ENCODE data around the gene ARAP1. TPM values are rescaled to one million over a fixed set of nuclear protein-coding genes. Genes with fewer than 3 reads are reported as not detected.

ARAP1 gene
- polyA plus RNA-seq, 1 donor (not counting 4 experiments of a cell fraction or from before 2014, with no cell fraction given) = 32.8 TPM

- no peak overlapping the region for H2AFZ ChIP-seq (ENCODE audit: control insufficient read depth, low read length)
- peaks cover 57% of the 10 kb centered on the region for H3K4me1 ChIP-seq (ENCODE audit: control insufficient read depth, extremely low read depth, insufficient read depth, low read length)
- no peak for TF ChIP-seq EZH2 (IDR thresholded peaks at IDR 0.05; ENCODE audit: low read length)
- no peak for TF ChIP-seq CTCF (optimal IDR thresholded peaks at IDR 0.05 in 1 of 3, IDR thresholded peaks at IDR 0.05 in 1 of 3, conservative IDR thresholded peaks at IDR 0.05 in 1 of 3; ENCODE audit: extremely low read depth in 1 of 3, insufficient read depth in 2 of 3, low read length in 3 of 3)
- H3K9ac ChIP-seq (ENCODE audit: control insufficient read depth, extremely low read depth, insufficient read depth, low read length) = peak overlapping the region; percentile 89
- dilution Hi-C loops (cut with MboI; ENCODE audit: extremely low pct_ligation_motif_present, low sequenced_read_pairs) = no loop called here
- H3K9me3 ChIP-seq (ENCODE audit: control insufficient read depth, low read depth, low read length) = no peaks in the 10 kb centered on the region
- peak overlapping the region; percentile 93 for H3K27ac ChIP-seq (ENCODE audit: control insufficient read depth, insufficient read depth, low read length)
- H3K4me3 ChIP-seq (ENCODE audit: control insufficient read depth in 2 of 3, extremely low read depth in 1 of 3, insufficient read depth in 2 of 3, low read depth in 1 of 3, low read length in 3 of 3) = peak overlapping the region; percentile 51 to 79 (median 79)
- peaks cover 14 to 25% of the 10 kb centered on the region in 2 experiments for H3K36me3 ChIP-seq (ENCODE audit: control insufficient read depth in 2 of 2, extremely low read depth in 1 of 2, insufficient read depth in 2 of 2, low read length in 2 of 2)
- no peaks in the 10 kb centered on the region for H3K27me3 ChIP-seq (ENCODE audit: control insufficient read depth, extremely low read depth, insufficient read depth, low read length)
- FAIRE-seq (no peak), DNase-seq (ENCODE audit: low read depth, low spot score) (no peak)
- H3K79me2 ChIP-seq (ENCODE audit: control insufficient read depth, insufficient read depth, low read length) = peaks cover 71% of the 10 kb centered on the region
- H4K20me1 ChIP-seq (ENCODE audit: control insufficient read depth, extremely low read depth, insufficient read depth, low read length) = peaks cover 4% of the 10 kb centered on the region
- H3K4me2 ChIP-seq (ENCODE audit: control insufficient read depth, extremely low read depth, insufficient read depth, low read depth, low read length) = peak overlapping the region; percentile 99
- peaks cover 7% of the 10 kb centered on the region for H3K9me1 ChIP-seq (ENCODE audit: control insufficient read depth, extremely low read depth, insufficient read depth, low read length)
Observed at GRCh38 chr11:72721276-72721675, 30.9 kb downstream of the ARAP1 start.

- Histone ChIP-seq H3K79me2 (ENCODE audit: control insufficient read depth, insufficient read depth, low read length) (peaks cover 73% of the 10 kb centered on the region), H3K9me1 (ENCODE audit: control insufficient read depth, extremely low read depth, insufficient read depth, low read length) (peaks cover 7% of the 10 kb centered on the region), H3K4me2 (ENCODE audit: control insufficient read depth, extremely low read depth, insufficient read depth, low read depth, low read length) (peak overlapping the region; percentile 99), H3K9me3 (ENCODE audit: control insufficient read depth, low read depth, low read length) (no peaks in the 10 kb centered on the region), H3K9ac (ENCODE audit: control insufficient read depth, extremely low read depth, insufficient read depth, low read length) (peak overlapping the region; percentile 89), H3K27ac (ENCODE audit: control insufficient read depth, insufficient read depth, low read length) (peak overlapping the region; percentile 93), H3K4me1 (ENCODE audit: control insufficient read depth, extremely low read depth, insufficient read depth, low read length) (peaks cover 59% of the 10 kb centered on the region), H3K27me3 (ENCODE audit: control insufficient read depth, extremely low read depth, insufficient read depth, low read length) (no peaks in the 10 kb centered on the region), H3K36me3 (ENCODE audit: control insufficient read depth in 2 of 2, extremely low read depth in 1 of 2, insufficient read depth in 2 of 2, low read length in 2 of 2) (peaks cover 12 to 25% of the 10 kb centered on the region in 2 experiments), H3K4me3 (ENCODE audit: control insufficient read depth in 2 of 3, extremely low read depth in 1 of 3, insufficient read depth in 2 of 3, low read depth in 1 of 3, low read length in 3 of 3) (peak overlapping the region; percentile 51 to 79 (median 79)), H4K20me1 (ENCODE audit: control insufficient read depth, extremely low read depth, insufficient read depth, low read length) (peaks cover 4% of the 10 kb centered on the region), H2AFZ (ENCODE audit: control insufficient read depth, low read length) (no peak overlapping the region)
- dilution Hi-C loops (cut with MboI; ENCODE audit: extremely low pct_ligation_motif_present, low sequenced_read_pairs) = no loop called here
- TF ChIP-seq CTCF (optimal IDR thresholded peaks at IDR 0.05 in 1 of 3, IDR thresholded peaks at IDR 0.05 in 1 of 3, conservative IDR thresholded peaks at IDR 0.05 in 1 of 3; ENCODE audit: extremely low read depth in 1 of 3, insufficient read depth in 2 of 3, low read length in 3 of 3) = no peak
- no peak for TF ChIP-seq EZH2 (IDR thresholded peaks at IDR 0.05; ENCODE audit: low read length)
- FAIRE-seq = no peak
- no peak for DNase-seq (ENCODE audit: low read depth, low spot score)
Observed at GRCh38 chr11:72720784-72721183, 31.4 kb downstream of the ARAP1 start.
